H1 (cell line): ENCODE results near the gene NTN5. TPM values are rescaled to one million over a fixed set of nuclear protein-coding genes. Genes with fewer than 3 reads are reported as not detected.
A peak's percentile ranks its signal among the peaks of the same experiment; 100 is the strongest.

Source experiments
- CTCF ChIA-PET: fragments of 300-600 bp; sonication (Branson Sonifier 250); formaldehyde crosslinking; loops from one replicate; lab custom pipeline; 2021; ENCODE audit not compliant: partially characterized antibody; lab: Charles Lee
- POLR2A ChIA-PET: fragments of 300-600 bp; sonication (Branson Sonifier 250); formaldehyde crosslinking; loops from one replicate; lab custom pipeline; 2021; ENCODE audit warnings: inconsistent platforms; ENCODE audit not compliant: partially characterized antibody; lab: Charles Lee
- DNase-seq, 2 experiments: peaks; one replicate each; pipeline versions ENCODE4 v3.0.0 to v3.0.0-alpha.2; 2010 to 2022; ENCODE audit warnings: low spot score in 2 of 2, low read depth in 1 of 2, mixed read lengths in 1 of 2
- FAIRE-seq: peaks from 2 replicates; lab custom pipeline; 2011; peaks lifted over from hg19 to GRCh38; lab: Jason Lieb, UNC
- H2AFZ ChIP-seq: 2 replicates; pipeline ENCODE4 v1.8.1; 2012; ENCODE audit warnings: low read length, inconsistent platforms
- H2AK5ac ChIP-seq: 2 replicates; pipeline ENCODE4 v1.6.1; 2013; ENCODE audit warnings: low read depth, low read length
- H2BK120ac ChIP-seq: replicated peaks from 2 replicates; pipeline ENCODE3; 2013; ENCODE audit warnings: low read depth, low read length, inconsistent platforms
- H2BK12ac ChIP-seq: 2 replicates; pipeline ENCODE4 v1.6.1; 2013; ENCODE audit warnings: low read depth, low read length
- H2BK15ac ChIP-seq: 2 replicates; pipeline ENCODE4 v1.6.1; 2013; ENCODE audit warnings: low read length
- H2BK20ac ChIP-seq: 2 replicates; pipeline ENCODE4 v1.6.1; 2013; ENCODE audit warnings: low read length
- H2BK5ac ChIP-seq: 2 replicates; pipeline ENCODE4 v1.6.1; 2013; ENCODE audit warnings: low read depth, low read length
- H3K14ac ChIP-seq: 2 replicates; pipeline ENCODE4 v1.6.1; 2013; ENCODE audit warnings: inconsistent platforms; ENCODE audit not compliant: insufficient read length
- H3K18ac ChIP-seq: 2 replicates; pipeline ENCODE4 v1.6.1; 2013; ENCODE audit warnings: low read length; ENCODE audit errors: extremely low read depth
- H3K23ac ChIP-seq: 2 replicates; pipeline ENCODE4 v1.6.1; 2013; ENCODE audit warnings: inconsistent platforms; ENCODE audit not compliant: insufficient read length
- H3K23me2 ChIP-seq: 2 replicates; pipeline ENCODE4 v1.6.1; 2013; ENCODE audit warnings: low read depth, low read length
- H3K27ac ChIP-seq: 2 replicates; pipeline ENCODE4 v1.6.1; 2011; ENCODE audit warnings: low read depth, low read length, inconsistent platforms
- H3K27me3 ChIP-seq, 4 experiments: replicated peaks in 1 of 4; 1 replicate in 1 of 4; 2 replicates in 3 of 4; pipeline versions ENCODE4 v1.6.1 to v1.8.1; 2011 to 2013; ENCODE audit warnings: low read length in 3 of 4, mild to moderate bottlenecking in 3 of 4, inconsistent platforms in 2 of 4, mixed read lengths in 2 of 4, moderate library complexity in 1 of 4; ENCODE audit not compliant: control insufficient read depth in 3 of 4, insufficient read depth in 3 of 4; ENCODE audit errors: extremely low read depth in 1 of 4
- H3K36me3 ChIP-seq, 4 experiments: 2 replicates each; pipeline versions ENCODE4 v1.6.1 to v1.8.1; 2011 to 2013; ENCODE audit warnings: mild to moderate bottlenecking in 4 of 4, low read length in 3 of 4, moderate library complexity in 2 of 4, control low read depth in 1 of 4, inconsistent platforms in 1 of 4; ENCODE audit not compliant: insufficient read depth in 4 of 4, control insufficient read depth in 2 of 4
- H3K4ac ChIP-seq: replicated peaks from 2 replicates; pipeline ENCODE3; 2013; ENCODE audit warnings: low read length, low read depth, mixed read lengths, inconsistent platforms; ENCODE audit not compliant: insufficient read length
- H3K4me1 ChIP-seq, 4 experiments: replicated peaks in 1 of 4; 1 replicate in 1 of 4; 2 replicates in 3 of 4; pipeline versions ENCODE4 v1.6.1 to v1.8.1; 2011 to 2013; ENCODE audit warnings: low read length in 3 of 4, inconsistent platforms in 2 of 4, mixed read lengths in 1 of 4; ENCODE audit not compliant: insufficient read depth in 4 of 4, control insufficient read depth in 3 of 4
- H3K4me2 ChIP-seq, 2 experiments: 2 replicates each; pipeline versions ENCODE4 v1.6.1 to v1.8.1; 2011 to 2013; ENCODE audit warnings: low read depth in 2 of 2, low read length in 2 of 2, control low read depth in 1 of 2, inconsistent platforms in 1 of 2, mild to moderate bottlenecking in 1 of 2; ENCODE audit not compliant: insufficient read depth in 1 of 2
- H3K4me3 ChIP-seq, 4 experiments: fragments of 200-600, 300-600 bp in 1 of 4; sonication (generic), shearing (Covaris generic), sonication (Bioruptor Twin) in 1 of 4; 2 replicates each; pipeline versions ENCODE4 v1.5.1 to v1.8.1; 2011 to 2016; ENCODE audit warnings: low read length in 4 of 4, low read depth in 3 of 4, control low read depth in 2 of 4, inconsistent platforms in 2 of 4, mild to moderate bottlenecking in 2 of 4, mixed read lengths in 1 of 4, moderate library complexity in 1 of 4; ENCODE audit not compliant: insufficient read depth in 2 of 4; ENCODE audit errors: extremely low read depth in 1 of 4
- H3K56ac ChIP-seq: replicated peaks from 2 replicates; pipeline ENCODE3; 2013; ENCODE audit warnings: low read depth, mild to moderate bottlenecking, mixed read lengths, low read length, inconsistent platforms; ENCODE audit not compliant: insufficient read length
- H3K79me1 ChIP-seq: 2 replicates; pipeline ENCODE4 v1.6.1; 2013; ENCODE audit warnings: low read depth, low read length, control low read depth
- H3K79me2 ChIP-seq, 2 experiments: 2 replicates each; pipeline versions ENCODE4 v1.6.1 to v1.8.1; 2012 to 2013; ENCODE audit warnings: low read length in 2 of 2, mild to moderate bottlenecking in 2 of 2, inconsistent platforms in 1 of 2; ENCODE audit not compliant: insufficient read depth in 2 of 2, control insufficient read depth in 1 of 2
- H3K9ac ChIP-seq, 4 experiments: replicated peaks in 1 of 4; 1 replicate in 1 of 4; 2 replicates in 3 of 4; pipeline versions ENCODE4 v1.6.1 to v1.8.1; 2011 to 2013; ENCODE audit warnings: low read depth in 3 of 4, low read length in 3 of 4, control low read depth in 2 of 4, mild to moderate bottlenecking in 2 of 4, moderate library complexity in 2 of 4, inconsistent platforms in 1 of 4; ENCODE audit errors: extremely low read depth in 1 of 4
- H3K9me3 ChIP-seq, 2 experiments: 2 replicates each; pipeline versions ENCODE4 v1.6.1 to v1.8.1; 2012 to 2013; ENCODE audit warnings: mild to moderate bottlenecking in 2 of 2, moderate library complexity in 2 of 2, control low read depth in 1 of 2, inconsistent platforms in 1 of 2, low read depth in 1 of 2, low read length in 1 of 2, mixed read lengths in 1 of 2; ENCODE audit not compliant: insufficient read depth in 2 of 2
- H4K20me1 ChIP-seq, 2 experiments: replicated peaks in 1 of 2; 2 replicates each; pipeline versions ENCODE3 to v1.8.1; 2011 to 2013; ENCODE audit warnings: inconsistent platforms in 2 of 2, low read length in 2 of 2, mild to moderate bottlenecking in 1 of 2; ENCODE audit not compliant: insufficient read depth in 2 of 2, control insufficient read depth in 1 of 2
- H4K5ac ChIP-seq: 2 replicates; pipeline ENCODE4 v1.6.1; 2013; ENCODE audit warnings: low read length, low read depth, mixed read lengths, inconsistent platforms; ENCODE audit not compliant: insufficient read length
- H4K8ac ChIP-seq: 2 replicates; pipeline ENCODE4 v1.8.0; 2013; ENCODE audit warnings: mild to moderate bottlenecking, moderate library complexity, low read length, inconsistent platforms; ENCODE audit not compliant: insufficient read depth; ENCODE audit errors: extremely low read depth
- H4K91ac ChIP-seq: replicated peaks from 2 replicates; pipeline ENCODE3; 2013; ENCODE audit warnings: low read length, mixed read lengths, inconsistent platforms; ENCODE audit not compliant: insufficient read length
- HDAC2 ChIP-seq, 2 experiments: fragments of 300-600 bp in 1 of 2; sonication (generic) in 1 of 2; IDR thresholded peaks; 2 replicates each; pipeline ENCODE4 v1.6.1; 2011 to 2012; ENCODE audit warnings: low read depth in 2 of 2, low read length in 2 of 2, mild to moderate bottlenecking in 2 of 2, moderate library complexity in 2 of 2, borderline replicate concordance in 1 of 2, inconsistent platforms in 1 of 2
- SP2 ChIP-seq: IDR thresholded peaks from 2 replicates; pipeline ENCODE4 v1.6.1; 2012; ENCODE audit warnings: mild to moderate bottlenecking, low read length, inconsistent platforms
- SUZ12 ChIP-seq: fragments of 200-600 bp; sonication (generic); IDR thresholded peaks from 2 replicates; pipeline ENCODE4 v1.6.1; 2012; ENCODE audit warnings: mild to moderate bottlenecking, inconsistent platforms, low read length, moderate library complexity, mixed read lengths
- TAF1 ChIP-seq: IDR thresholded peaks from 2 replicates; pipeline ENCODE4 v1.6.1; 2011; ENCODE audit warnings: mild to moderate bottlenecking, low read depth, low read length
- TEAD4 ChIP-seq: IDR thresholded peaks from 2 replicates; pipeline ENCODE4 v1.6.1; 2012; ENCODE audit warnings: low read depth, low read length, inconsistent platforms, mixed read lengths
- WGBS, 2 experiments: shearing (Covaris generic) in 1 of 2; methylation state at CpG; one replicate each; pipeline versions ENCODE4 v1.1.6 to v1.1.7; 2013 to 2015; ENCODE audit warnings: low lambda C conversion rate in 2 of 2, mixed read lengths in 2 of 2, inconsistent platforms in 1 of 2, low coverage in 1 of 2, missing lambda C conversion rate in 1 of 2; ENCODE audit not compliant: insufficient replicate concordance in 2 of 2, insufficient coverage in 1 of 2, insufficient read length in 1 of 2; ENCODE audit errors: extremely low coverage in 1 of 2, missing lambda C conversion rate in 1 of 2; 5-methylcytosine and 5-hydroxymethylcytosine counted together
- polyA plus RNA-seq, 7 experiments: library from polyadenylated mRNA; depleted of rRNA in 3 of 7; stranded (reverse) in 5 of 7; unstranded in 2 of 7; fragments of >200 nt in 5 of 7; fragments of 200-250 nt in 2 of 7; gene quantifications; 1 replicate in 5 of 7; 2 replicates in 1 of 7; 4 replicates in 1 of 7; pipeline versions ENCODE4 v1.2.1 to v1.2.3, GENCODE V29; 2011 to 2013; ENCODE audit warnings: missing spikeins in 2 of 7, mixed read lengths in 2 of 7
- total RNA-seq: library from RNA; stranded (reverse); fragmentation: NEBNext Ultra II Directional; extraction: Animal tissue kit (Norgen Biotek cat#: 25700); gene quantifications from 2 replicates; pipeline ENCODE4 v1.2.1, GENCODE V29; 2021

The NTN5 gene
- total and polyA plus RNA-seq, 2 of the 8 experiments (the other 6 are each of a cell fraction or from before 2014, with no cell fraction given), result 0.47 to 0.85 TPM

DNA sequence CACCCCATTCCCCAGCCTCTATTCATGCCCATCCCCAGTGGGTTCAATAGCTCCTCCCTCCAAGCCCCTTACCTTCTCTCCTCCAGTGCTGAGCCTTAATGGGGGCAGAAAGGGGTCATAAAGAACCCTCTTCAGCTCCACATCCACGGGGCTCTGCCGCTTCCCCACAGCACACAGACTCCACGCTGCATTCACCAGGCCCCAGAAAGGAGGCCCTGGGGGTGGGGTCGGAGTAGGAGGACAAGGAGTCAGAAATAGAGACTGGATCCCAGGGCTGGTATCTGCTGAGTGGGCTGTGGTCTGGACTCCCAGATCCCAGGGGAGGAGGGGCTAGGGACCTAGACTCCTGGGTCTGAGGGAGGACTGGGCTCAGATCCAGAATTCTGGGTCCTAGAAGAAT is 28.5 kb downstream of the NTN5 start:
- Histone ChIP-seq H3K4me2 (peak overlapping the region; percentile 89 to 98), H3K18ac (peak overlapping the region; percentile 95), H2BK15ac (0 out of 2 replicates have a peak overlapping the region, but pooled peaks have one; percentile 46), H3K23me2 (peaks cover 11% of the 10 kb centered on the region)
- TF ChIP-seq SP2, result no peak
- TF ChIP-seq HDAC2 (IDR thresholded peaks at IDR 0.05; ENCODE audit: borderline replicate concordance in 1 of 2, low read depth in 2 of 2, low read length in 2 of 2), result no peak
- no peak for TF ChIP-seq TEAD4
- TF ChIP-seq SUZ12, result no peak
- TF ChIP-seq TAF1, result 0 out of 2 replicates have a peak, but pooled peaks have one; percentile 33
- TF ChIP-seq, all 59 proteins: peak for 1
- Histone ChIP-seq H4K91ac (peak overlapping the region; percentile 52), H4K5ac (no peak overlapping the region), H3K9ac (no peak overlapping the region), H2AK5ac (peak overlapping the region; percentile 82; the same call in 1 of the 2 replicates), H2BK120ac (no peak overlapping the region), H3K23ac (no peak overlapping the region), H2BK12ac (no peak overlapping the region), H2BK5ac (peak overlapping the region; percentile 49; the same call in 1 of the 2 replicates), H3K27ac (no peak overlapping the region), H3K56ac (no peak overlapping the region), H3K4me3 (peak overlapping the region; percentile 68 to 84 (median 82)), H3K4ac (peak overlapping the region; percentile 92), H4K20me1 (no peaks in the 10 kb centered on the region), H3K79me2 (peaks cover 0 to 11% of the 10 kb centered on the region in 2 experiments; a peak in 2 of 4 replicates), H4K8ac (no peak overlapping the region; the same call in 1 of the 2 replicates), H3K9me3 (no peaks in the 10 kb centered on the region), H3K27me3 (no peaks in the 10 kb centered on the region), H3K4me1 (peaks cover 0 to 16% (median 1%) of the 10 kb centered on the region in 4 experiments; a peak in 4 of 7 replicates), H3K79me1 (no peaks in the 10 kb centered on the region), H3K14ac (no peak overlapping the region), H2BK20ac (no peak overlapping the region), H3K36me3 (no peaks in the 10 kb centered on the region), H2AFZ (no peak overlapping the region)
- FAIRE-seq (no peak), DNase-seq (no peak)
- POLR2A ChIA-PET, result interaction anchor here (1.5 to 5.6 kb wide), 7 partner anchors 14 to 193 kb away, joined by 3 to 28 read pairs (median 6); partner anchors contain the start of genes HSD17B14 and IZUMO1
- CTCF ChIA-PET, result interaction anchor here (1.0 to 3.4 kb wide), 4 partner anchors 11 to 52 kb away, joined by 3 to 26 read pairs (median 5); partner anchors contain the start of gene FUT2
- WGBS, 2 experiments, result 75% methylated on average over 4 of the region's 4 CpGs; no CpG with 5 or more reads in 1 of the 2 experiments
